LNCAP (cell line): ENCODE data around the gene KRTAP10-1.

Experiments used
- CTCF ChIP-seq: fragments of 450-650 bp; IDR thresholded peaks from 2 replicates; pipeline ENCODE4 v1.5.1; 2017; ENCODE audit warnings: mild to moderate bottlenecking

KRTAP10-1 gene

GRCh38 chr21:44511938-44512275, 28.1 kb downstream of the KRTAP10-1 start:
- no peak for TF ChIP-seq CTCF

DNA sequence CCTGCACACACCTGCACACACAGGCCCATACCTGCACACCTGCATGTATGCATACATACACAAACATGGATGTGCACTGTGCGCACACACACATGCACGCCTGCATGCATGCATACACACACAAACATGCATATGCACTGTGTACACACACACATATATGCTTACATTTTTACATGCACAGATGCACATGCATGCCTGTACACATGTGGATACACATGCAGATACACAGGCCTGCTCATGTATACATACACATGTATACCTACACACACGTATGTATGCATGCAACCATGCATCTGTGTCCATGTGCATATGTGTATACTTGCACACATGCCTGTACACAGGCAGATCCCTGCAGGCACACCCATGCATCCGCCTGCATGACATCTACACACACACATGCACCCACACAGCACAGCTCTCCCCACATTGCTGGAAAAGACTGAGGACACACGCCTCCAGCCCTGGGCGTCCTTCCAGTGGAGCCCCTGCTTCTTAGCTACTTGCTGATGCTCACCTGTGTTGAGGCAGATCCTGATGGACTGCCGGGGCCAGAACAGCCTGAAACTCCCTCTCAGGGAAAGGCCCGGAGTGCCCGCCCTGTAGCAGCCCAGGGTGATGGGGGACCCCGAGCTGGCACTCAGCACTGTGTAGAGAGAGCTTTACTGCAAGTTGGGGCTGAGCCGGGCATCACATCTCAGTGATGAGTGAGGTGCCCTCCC, 28.6 kb downstream of the KRTAP10-1 start:
- no peak for TF ChIP-seq CTCF

DNA sequence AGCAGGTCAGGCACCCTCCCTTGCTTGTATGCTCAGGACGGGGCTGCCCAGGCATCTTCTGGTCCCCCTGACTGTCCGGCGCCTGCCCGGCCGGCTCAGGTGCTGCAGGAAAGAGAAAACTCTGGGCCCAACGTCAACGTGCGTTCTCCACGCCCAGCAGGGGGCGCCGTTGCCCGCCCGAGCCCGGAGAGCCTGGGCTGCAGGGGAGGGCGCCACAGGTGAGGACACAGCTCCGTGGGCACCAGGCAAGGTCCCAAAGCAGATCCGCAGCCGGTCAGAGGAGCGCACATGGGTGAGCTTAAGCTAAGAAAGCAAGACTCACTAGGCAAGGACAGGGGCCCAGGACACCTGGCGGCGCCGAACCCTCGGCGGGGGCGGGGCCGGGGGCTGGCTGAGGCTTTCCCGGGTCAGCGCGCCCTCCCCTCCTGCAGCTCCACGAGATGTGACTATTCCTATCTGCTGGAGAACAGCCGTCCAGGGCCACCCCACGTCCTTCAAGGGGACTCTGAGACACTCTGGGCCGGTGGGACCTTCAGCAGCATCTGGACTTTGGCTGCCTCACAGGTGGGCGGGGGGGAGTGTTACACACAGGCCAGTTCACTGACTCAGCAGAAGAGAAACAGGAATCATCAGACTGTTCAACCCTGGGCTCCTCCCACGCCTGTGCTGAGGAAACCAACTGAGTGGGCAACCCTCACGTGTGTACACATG, 29.3 kb downstream of the KRTAP10-1 start:
- peak; percentile 83 for TF ChIP-seq CTCF

- TF ChIP-seq CTCF = no peak
These were observed 29.9 kb downstream of the KRTAP10-1 start for GRCh38 chr21:44510109-44510507.

DNA sequence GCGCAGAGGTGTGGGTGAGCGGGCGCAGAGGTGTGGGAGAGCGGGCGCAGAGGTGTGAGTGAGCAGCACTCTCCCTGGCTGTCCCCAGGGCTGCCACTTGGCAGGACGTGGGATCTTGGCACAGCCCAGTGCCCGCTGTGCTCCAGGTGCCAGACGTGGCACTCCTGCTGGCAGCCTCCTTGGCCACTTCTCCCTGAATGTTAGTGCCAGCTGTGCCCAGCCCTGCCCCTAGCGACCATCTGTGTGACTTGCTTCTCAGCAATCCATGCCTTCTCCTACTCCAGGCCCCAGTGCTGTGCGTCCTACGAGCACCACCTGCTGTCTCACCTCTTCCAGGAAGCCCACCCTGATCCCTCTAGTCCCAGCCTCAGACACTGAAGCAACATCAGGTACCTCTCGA, 30.5 kb downstream of the KRTAP10-1 start:
- TF ChIP-seq CTCF = peak; percentile 71

GRCh38 chr21:44508711-44509445, 31.1 kb downstream of the KRTAP10-1 start:
- no peak for TF ChIP-seq CTCF

DNA sequence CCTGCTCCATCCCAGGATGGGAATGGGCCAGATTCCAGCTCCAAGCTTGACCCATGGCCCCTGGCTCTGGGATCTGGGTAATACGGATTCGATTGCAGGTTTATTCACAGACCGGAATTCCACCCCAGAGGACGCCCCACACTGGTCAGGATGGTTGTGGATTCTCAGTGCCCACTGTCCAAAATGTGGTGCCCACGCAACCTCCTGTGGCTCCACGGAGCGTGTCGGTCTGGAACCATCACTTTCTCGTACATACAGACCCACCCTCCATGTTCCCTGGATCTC, 31.6 kb downstream of the KRTAP10-1 start:
- TF ChIP-seq CTCF = no peak
